ENCODE results near the gene TAS2R30.
"Not testable (repeated sequence)": the region's sequence is repeated elsewhere in the genome, so short reads cannot be mapped to it uniquely, and the experiment has no call there.

Gene TAS2R30

GRCh38 chr12:11143352-11143751, 8.9 kb upstream of the TAS2R30 start:
- TF ChIP-seq FOXP2 (optimal IDR thresholded peaks at IDR 0.05; ENCODE audit: control extremely low read depth, extremely low read length, insufficient read depth) (no peak), EZH2 (IDR thresholded peaks at IDR 0.05) (no peak), POLR2AphosphoS5 (IDR thresholded peaks at IDR 0.05; ENCODE audit: borderline replicate concordance, low read depth, low read length) (no peak)
- no peak overlapping the region for H3K27ac ChIP-seq

GRCh38 chr12:11136075-11136474, 1.6 kb upstream of the TAS2R30 start:
- Histone ChIP-seq H3K9me3 (ENCODE audit: low read depth, low read length) (no peaks in the 10 kb centered on the region), H3K9ac (ENCODE audit: insufficient read length) (no peak overlapping the region), H3K4me3 (no peak overlapping the region), H3K27ac (no peak overlapping the region), H3K36me3 (ENCODE audit: insufficient read depth, low read length) (peaks cover 13% of the 10 kb centered on the region; the same call in 1 of the 2 replicates)
- TF ChIP-seq POLR2AphosphoS5 (IDR thresholded peaks at IDR 0.05; ENCODE audit: borderline replicate concordance, low read depth, low read length) (no peak), FOXP2 (optimal IDR thresholded peaks at IDR 0.05; ENCODE audit: control extremely low read depth, extremely low read length, insufficient read depth) (no peak), EZH2 (IDR thresholded peaks at IDR 0.05) (no peak)
- DNase-seq (ENCODE audit: low read depth, low spot score): no peak

More at GRCh38 chr12:11143352-11143751, 8.9 kb upstream of the TAS2R30 start:
- Histone ChIP-seq H3K4me3 (no peak overlapping the region), H3K9ac (ENCODE audit: insufficient read length) (no peak overlapping the region), H3K36me3 (ENCODE audit: insufficient read depth, low read length) (peaks cover 24% of the 10 kb centered on the region), H3K9me3 (ENCODE audit: low read depth, low read length) (no peaks in the 10 kb centered on the region)
- DNase-seq (ENCODE audit: low read depth, low spot score): no peak

DNA sequence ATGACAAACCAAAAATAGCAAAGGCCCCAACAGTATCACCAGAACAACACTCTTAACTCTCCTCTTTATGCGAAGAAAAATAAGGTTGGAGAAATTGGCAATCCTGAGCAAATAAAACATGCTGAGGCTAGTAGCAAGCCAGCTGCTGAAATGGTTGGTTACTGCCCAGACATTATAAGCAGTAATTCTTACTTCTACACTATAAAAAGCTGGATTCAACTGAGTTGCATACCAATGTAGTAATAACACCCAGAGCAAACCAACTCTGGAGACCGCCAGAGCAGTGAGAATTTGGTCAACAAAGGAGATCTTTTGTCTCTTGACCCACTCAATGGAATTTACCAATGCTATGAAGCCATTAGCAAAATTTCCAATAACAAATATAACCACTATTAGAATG, 628 bp downstream of the TAS2R30 start:
- no peak overlapping the region for H3K27ac ChIP-seq
- H3K9me3 ChIP-seq (ENCODE audit: low read depth, low read length): no peaks in the 10 kb centered on the region
- H3K36me3 ChIP-seq (ENCODE audit: insufficient read depth, low read length): peaks cover 6% of the 10 kb centered on the region; the same call in 1 of the 2 replicates
- H3K4me3 ChIP-seq: no peak overlapping the region
- no peak for DNase-seq (ENCODE audit: low read depth, low spot score)
- TF ChIP-seq EZH2 (IDR thresholded peaks at IDR 0.05) (no peak), POLR2AphosphoS5 (IDR thresholded peaks at IDR 0.05; ENCODE audit: borderline replicate concordance, low read depth, low read length) (no peak), FOXP2 (optimal IDR thresholded peaks at IDR 0.05; ENCODE audit: control extremely low read depth, extremely low read length, insufficient read depth) (no peak)
- H3K9ac ChIP-seq (ENCODE audit: insufficient read length): no peak overlapping the region

DNA sequence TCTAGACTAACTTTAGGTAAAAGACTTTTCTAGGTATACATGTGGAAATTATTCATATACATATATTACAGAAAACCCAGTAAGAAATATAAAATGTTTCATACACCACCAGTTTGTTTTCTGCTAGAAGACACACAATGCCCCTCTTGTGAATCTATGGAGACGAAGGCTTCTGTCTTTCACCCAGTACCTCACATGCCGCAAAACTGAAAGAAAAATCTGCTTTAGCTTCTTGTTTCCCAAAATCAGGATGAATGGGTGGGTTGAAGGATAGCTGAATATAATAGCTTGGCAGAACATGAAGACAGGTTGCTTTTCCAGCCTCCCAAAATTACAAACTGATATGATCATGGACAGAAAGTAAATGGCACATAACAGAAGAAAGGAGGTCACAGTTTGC, 1.3 kb downstream of the TAS2R30 start:
- TF ChIP-seq POLR2AphosphoS5 (IDR thresholded peaks at IDR 0.05; ENCODE audit: borderline replicate concordance, low read depth, low read length): no peak
- no peaks in the 10 kb centered on the region for H3K9me3 ChIP-seq (ENCODE audit: low read depth, low read length)
- no peak overlapping the region for H3K9ac ChIP-seq (ENCODE audit: insufficient read length)
- no peak overlapping the region for H3K4me3 ChIP-seq
- H3K36me3 ChIP-seq (ENCODE audit: insufficient read depth, low read length): peaks cover 6% of the 10 kb centered on the region; the same call in 1 of the 2 replicates
- no peak for DNase-seq (ENCODE audit: low read depth, low spot score)
- no peak overlapping the region for H3K27ac ChIP-seq

DNA sequence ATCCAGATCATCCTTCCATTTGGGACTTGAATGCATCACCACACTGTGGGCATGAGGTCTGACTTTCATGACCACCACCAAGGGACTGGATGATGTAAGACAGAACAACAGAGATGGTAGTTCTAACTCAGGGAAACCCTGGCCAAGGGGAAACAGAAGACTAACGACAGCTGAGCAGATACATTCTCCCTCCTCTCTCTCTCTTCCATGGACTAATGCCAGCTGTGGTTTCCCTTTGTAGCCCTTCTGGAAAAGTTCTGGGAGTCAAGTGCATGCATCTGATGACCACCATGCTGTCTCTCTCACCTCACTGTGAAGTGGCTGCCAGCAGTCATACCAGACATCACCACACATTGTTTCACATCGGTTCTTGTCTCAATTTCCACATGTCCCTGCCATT, 3.4 kb downstream of the TAS2R30 start:
- Histone ChIP-seq H3K9me3 (ENCODE audit: low read depth, low read length) (no peaks in the 10 kb centered on the region), H3K9ac (ENCODE audit: insufficient read length) (no peak overlapping the region), H3K27ac (no peak overlapping the region), H3K4me3 (no peak overlapping the region), H3K36me3 (ENCODE audit: insufficient read depth, low read length) (peaks cover 6% of the 10 kb centered on the region; the same call in 1 of the 2 replicates)
- no peak for TF ChIP-seq POLR2AphosphoS5 (IDR thresholded peaks at IDR 0.05; ENCODE audit: borderline replicate concordance, low read depth, low read length)
- TF ChIP-seq FOXP2 (optimal IDR thresholded peaks at IDR 0.05; ENCODE audit: control extremely low read depth, extremely low read length, insufficient read depth): no peak
- TF ChIP-seq EZH2 (IDR thresholded peaks at IDR 0.05): no peak
- DNase-seq (ENCODE audit: low read depth, low spot score): no peak

- no peak for DNase-seq (ENCODE audit: low read depth, low spot score)
- H3K36me3 ChIP-seq (ENCODE audit: insufficient read depth, low read length): peaks cover 6% of the 10 kb centered on the region; the same call in 1 of the 2 replicates
- H3K4me3 ChIP-seq: no peak overlapping the region
- no peaks in the 10 kb centered on the region for H3K9me3 ChIP-seq (ENCODE audit: low read depth, low read length)
- H3K27ac ChIP-seq: no peak overlapping the region
- H3K9ac ChIP-seq (ENCODE audit: insufficient read length): no peak overlapping the region
- TF ChIP-seq EZH2 (IDR thresholded peaks at IDR 0.05) (no peak), POLR2AphosphoS5 (IDR thresholded peaks at IDR 0.05; ENCODE audit: borderline replicate concordance, low read depth, low read length) (no peak), FOXP2 (optimal IDR thresholded peaks at IDR 0.05; ENCODE audit: control extremely low read depth, extremely low read length, insufficient read depth) (no peak)
Observed at GRCh38 chr12:11130382-11130781, 4.1 kb downstream of the TAS2R30 start.

DNA sequence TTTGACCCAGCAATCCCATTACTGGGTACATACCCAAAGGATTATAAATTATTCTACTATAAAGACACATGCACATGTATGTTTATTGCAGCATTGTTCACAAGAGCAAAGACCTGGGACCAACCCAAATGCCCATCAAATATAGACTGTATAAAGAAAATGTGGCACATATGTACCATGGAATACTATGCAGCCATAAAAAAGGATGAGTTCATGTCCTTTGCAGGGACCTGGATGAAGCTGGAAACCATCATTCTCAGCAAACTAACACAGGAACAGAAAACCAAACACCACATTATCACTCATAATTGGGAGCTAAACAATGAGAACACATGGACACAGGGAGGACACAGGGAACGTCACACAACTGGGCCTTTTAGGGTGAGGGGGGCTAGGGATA, 20.3 kb downstream of the TAS2R30 start:
- not testable (repeated sequence) for H3K4me3 ChIP-seq; H3K9ac ChIP-seq (ENCODE audit: insufficient read length); H3K27ac ChIP-seq; DNase-seq (ENCODE audit: low read depth, low spot score); H3K9me3 ChIP-seq (ENCODE audit: low read depth, low read length)
- H3K36me3 ChIP-seq (ENCODE audit: insufficient read depth, low read length): peaks cover 23% of the 10 kb centered on the region

DNA sequence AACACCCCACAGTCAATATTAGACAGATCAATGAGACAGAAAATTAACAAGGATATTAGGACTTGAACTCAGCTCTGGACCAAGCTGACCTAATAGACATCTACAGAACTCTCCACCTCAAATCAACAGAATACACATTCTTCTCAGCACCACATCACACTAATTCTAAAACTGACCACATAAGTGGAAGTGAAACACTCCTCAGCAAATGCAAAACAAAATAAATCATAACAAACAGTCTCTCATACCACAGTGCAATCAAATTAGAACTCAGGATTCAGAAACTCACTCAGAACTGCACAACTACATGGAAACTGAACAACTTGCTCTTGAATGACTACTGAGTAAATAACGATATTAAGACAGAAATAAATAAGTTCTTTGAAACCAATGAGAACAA, 23.2 kb downstream of the TAS2R30 start:
- H3K9ac ChIP-seq (ENCODE audit: insufficient read length); DNase-seq (ENCODE audit: low read depth, low spot score); H3K27ac ChIP-seq; H3K4me3 ChIP-seq; H3K9me3 ChIP-seq (ENCODE audit: low read depth, low read length): not testable (repeated sequence)
- H3K36me3 ChIP-seq (ENCODE audit: insufficient read depth, low read length): peaks cover 28% of the 10 kb centered on the region

DNA sequence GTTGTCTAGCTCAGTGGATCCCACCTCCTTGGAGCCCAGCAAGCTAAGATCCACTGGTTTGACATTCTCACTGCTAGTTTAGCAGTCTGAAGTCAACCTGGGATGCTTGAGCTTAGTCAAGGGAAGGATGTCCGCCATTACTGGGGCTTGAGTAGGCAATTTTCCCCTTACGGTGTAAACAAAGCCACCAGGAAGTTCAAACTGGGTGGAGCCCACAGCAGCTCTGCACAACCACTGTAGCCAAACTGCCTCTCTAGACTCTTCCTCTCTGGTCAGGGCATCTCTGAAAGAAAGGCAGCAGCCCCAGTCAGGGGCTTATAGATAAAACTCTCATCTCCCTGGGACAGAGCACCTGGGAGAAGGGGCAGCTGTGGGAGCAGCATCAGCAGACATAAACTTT, 25.6 kb downstream of the TAS2R30 start:
- H3K9ac ChIP-seq (ENCODE audit: insufficient read length): no peak overlapping the region
- TF ChIP-seq POLR2AphosphoS5 (IDR thresholded peaks at IDR 0.05; ENCODE audit: borderline replicate concordance, low read depth, low read length): no peak
- no peak overlapping the region for H3K4me3 ChIP-seq
- H3K9me3 ChIP-seq (ENCODE audit: low read depth, low read length): no peaks in the 10 kb centered on the region
- DNase-seq (ENCODE audit: low read depth, low spot score): no peak
- peaks cover 25% of the 10 kb centered on the region for H3K36me3 ChIP-seq (ENCODE audit: insufficient read depth, low read length)
- H3K27ac ChIP-seq: no peak overlapping the region
